Measurements from ENCODE around the gene ISL1. TPM values are rescaled to one million over a fixed set of nuclear protein-coding genes. Genes with fewer than 3 reads are reported as not detected.
A peak's percentile ranks its signal among the peaks of the same experiment; 100 is the strongest.

The ISL1 gene
- polyA plus RNA-seq (2013, experiment 1 of 2; ENCODE audit: insufficient read length) = not detected
- not detected for polyA plus RNA-seq (2013, experiment 2 of 2; ENCODE audit: insufficient read length)

DNA sequence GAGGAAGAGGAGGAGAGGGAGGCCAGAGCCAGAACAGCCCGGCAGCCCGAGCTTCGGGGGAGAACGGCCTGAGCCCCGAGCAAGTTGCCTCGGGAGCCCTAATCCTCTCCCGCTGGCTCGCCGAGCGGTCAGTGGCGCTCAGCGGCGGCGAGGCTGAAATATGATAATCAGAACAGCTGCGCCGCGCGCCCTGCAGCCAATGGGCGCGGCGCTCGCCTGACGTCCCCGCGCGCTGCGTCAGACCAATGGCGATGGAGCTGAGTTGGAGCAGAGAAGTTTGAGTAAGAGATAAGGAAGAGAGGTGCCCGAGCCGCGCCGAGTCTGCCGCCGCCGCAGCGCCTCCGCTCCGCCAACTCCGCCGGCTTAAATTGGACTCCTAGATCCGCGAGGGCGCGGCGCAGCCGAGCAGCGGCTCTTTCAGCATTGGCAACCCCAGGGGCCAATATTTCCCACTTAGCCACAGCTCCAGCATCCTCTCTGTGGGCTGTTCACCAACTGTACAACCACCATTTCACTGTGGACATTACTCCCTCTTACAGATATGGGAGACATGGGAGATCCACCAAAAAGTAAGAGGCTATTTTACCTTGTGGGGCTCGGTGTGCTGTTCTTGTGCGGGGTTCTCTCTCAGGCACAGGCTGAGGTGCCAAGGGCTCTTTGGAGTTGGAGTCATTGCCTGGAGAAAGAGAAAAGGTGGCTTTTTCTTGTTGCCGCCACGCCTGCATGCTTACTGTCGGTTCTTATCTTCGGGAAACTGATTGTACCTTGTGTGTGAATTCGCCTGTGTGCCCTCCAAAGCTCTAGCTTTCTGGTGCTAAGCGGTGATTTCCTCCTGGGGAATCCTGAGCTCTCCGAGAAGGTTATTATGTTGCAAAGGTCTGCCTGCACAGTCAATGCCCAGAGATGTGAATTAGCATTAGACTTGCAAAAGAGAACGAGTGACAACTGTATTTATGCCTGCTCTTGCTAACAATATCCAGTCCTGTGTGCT, at the start of gene ISL1:
Gene ISL1, plus strand, starts transcription at position 318 of the 991 bp plus-strand sequence. Its CDS starts 224 bp downstream, at position 542.
- peak; percentile 42 for DNase-seq

DNA sequence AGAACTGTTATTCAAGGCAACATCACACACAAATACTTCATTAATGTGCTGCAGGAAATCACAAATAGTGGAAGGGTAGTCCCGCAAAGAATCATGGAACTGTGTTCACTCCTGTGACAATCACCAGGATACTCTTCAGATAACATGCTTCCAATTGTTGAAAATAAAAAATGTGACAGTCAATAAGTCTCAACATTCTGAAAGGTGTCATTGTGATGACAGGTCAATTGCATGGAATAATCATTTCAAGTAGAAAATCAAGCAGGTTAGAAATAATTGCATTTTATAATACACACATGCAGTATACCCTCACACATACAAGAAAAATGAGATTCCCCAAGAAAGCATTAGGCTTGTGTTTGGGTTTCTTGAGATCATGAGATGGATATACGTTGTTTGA, 46.4 kb upstream of the ISL1 start:
- no peak for DNase-seq

DNA sequence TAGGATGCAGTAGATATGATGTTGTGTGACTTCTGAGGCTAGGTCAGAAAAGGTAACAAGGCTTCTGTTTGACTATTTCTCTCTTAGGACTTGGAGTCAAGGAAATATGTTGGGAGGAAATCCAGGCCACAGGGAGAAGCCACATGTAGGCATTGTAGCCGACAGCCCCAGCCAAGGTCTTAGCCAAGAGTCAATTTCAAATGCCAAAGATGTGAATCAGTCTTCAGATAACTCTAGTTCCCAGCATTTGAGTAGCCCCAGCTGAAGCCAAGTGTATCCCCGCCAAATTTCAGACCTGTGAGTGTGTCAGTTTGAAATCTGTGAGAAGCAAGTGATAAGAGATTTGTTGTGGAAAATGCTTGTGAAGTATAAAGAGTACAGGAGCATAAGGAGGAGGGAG, 38.1 kb upstream of the ISL1 start:
- DNase-seq = no peak

DNA sequence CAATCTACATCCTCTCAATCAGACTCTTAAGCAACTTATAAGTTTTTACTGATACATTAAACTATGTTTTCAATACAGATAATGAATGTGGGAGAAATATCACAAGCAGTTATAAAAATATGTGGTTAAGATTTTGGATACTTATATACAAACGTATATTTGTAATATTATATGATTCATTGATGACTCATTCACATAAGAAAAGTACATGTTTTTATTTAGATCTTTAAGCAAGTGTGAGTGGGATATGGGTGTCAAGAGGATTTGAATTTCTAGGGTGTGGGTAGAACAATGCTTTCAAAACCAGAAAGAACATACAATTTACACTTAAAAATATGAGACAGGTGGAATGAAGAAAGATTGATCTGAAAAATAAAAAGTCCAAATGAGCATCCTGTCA, 36.1 kb upstream of the ISL1 start:
- no peak for DNase-seq

DNA sequence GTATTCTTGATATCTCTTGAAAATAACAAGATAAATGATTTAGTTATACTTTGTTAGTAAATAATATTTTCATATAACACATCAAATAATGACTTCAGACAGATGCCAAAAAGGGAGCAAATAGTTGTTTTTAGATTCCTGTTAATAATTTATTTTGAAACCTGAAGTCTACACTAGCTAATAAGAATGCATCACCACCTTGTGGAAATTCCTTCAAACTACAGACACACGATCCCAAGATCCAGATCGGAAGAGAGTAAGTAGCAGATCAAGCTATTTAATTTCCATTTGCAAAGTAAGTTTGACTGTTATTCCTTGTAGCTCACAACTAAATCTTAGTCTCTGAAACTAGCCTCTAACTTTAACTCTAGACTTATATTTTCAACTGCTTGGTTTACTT, 35.5 kb upstream of the ISL1 start:
- DNase-seq = no peak

DNA sequence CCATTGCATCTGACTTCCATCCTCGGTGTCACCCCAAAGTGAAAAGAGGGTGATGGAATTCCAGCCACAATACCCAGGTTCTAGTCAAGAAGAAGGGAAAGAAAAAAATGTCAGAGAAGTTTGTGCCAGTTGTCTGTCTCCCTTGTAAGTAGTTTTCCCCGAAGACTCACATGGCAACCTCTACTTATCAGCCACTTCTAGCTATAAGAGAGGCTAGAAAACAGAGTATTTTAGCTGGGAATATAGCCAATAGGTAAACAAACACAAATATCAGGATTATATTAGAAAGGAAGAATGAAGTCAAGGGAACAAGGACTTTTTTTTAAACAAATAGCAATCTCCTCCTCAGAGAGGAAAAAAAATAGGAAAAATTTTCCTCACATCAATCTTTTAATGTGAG, 12.2 kb upstream of the ISL1 start:
- no peak for DNase-seq

DNA sequence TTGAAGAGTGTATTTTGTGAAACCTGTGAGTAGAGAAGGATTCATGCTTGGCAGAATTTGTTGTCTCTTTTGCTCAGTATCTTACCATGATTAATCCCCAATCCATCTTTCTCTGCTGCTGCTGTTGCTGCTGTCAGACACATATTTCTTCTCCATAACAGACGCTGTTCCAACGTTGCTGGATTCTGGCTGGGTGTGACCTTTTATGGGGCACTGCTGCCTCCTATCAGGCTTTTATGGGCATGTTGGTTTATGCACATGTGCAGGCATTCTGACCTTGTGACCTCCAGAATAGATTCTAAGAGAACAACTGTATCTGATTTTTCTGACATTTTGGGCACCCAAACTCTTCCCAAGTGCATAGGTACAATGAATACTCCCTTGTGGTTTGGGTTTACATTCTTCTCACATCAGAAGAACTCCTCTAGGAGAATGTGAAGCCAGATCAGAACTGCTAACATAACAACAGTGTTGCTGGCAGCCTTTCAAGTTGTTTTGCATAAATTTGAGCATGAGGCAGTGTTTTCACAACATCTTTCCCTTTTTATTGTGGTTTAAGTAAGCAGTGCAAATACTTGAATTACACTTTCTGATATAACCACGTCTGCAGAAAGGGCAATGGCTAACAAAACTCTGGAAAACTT, 9.2 kb upstream of the ISL1 start:
- no peak for DNase-seq

DNA sequence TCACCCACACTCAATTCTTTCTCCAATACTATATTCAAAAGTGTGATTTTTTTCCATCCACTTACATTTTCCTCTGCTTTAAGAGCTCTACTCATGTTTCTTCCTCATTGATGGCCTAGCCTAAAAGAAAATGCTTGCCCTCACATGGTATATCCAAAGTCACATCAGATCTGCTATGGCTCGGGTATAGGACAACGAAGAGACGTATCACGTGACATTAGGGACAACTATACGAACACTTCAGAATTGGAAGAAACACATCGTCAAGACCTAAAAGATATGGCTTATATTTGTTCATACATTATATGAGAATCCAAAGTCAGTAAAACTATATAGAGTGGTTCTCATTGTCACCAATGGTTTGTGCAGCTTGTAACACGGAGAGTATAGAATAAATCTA, 8.2 kb upstream of the ISL1 start:
- DNase-seq = no peak

DNA sequence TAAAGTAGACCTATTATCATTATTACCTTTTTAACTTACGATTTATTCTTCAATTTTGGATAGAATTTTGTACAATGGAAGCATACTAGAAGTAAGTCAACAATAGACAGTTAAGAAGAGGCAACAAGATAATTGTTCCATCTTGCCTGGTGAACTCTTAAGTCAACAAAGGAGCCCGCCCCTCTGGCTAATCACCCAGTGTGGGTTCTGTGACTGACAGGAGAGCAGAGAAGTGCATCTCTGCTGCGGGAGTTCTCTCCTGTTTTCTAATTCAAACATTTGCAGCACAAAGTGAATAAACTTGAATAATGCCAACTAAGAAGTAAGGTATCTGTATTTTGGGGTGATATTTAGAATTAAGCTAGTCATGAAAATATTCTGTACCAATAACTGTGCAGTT, 6.7 kb upstream of the ISL1 start:
- no peak for DNase-seq

DNA sequence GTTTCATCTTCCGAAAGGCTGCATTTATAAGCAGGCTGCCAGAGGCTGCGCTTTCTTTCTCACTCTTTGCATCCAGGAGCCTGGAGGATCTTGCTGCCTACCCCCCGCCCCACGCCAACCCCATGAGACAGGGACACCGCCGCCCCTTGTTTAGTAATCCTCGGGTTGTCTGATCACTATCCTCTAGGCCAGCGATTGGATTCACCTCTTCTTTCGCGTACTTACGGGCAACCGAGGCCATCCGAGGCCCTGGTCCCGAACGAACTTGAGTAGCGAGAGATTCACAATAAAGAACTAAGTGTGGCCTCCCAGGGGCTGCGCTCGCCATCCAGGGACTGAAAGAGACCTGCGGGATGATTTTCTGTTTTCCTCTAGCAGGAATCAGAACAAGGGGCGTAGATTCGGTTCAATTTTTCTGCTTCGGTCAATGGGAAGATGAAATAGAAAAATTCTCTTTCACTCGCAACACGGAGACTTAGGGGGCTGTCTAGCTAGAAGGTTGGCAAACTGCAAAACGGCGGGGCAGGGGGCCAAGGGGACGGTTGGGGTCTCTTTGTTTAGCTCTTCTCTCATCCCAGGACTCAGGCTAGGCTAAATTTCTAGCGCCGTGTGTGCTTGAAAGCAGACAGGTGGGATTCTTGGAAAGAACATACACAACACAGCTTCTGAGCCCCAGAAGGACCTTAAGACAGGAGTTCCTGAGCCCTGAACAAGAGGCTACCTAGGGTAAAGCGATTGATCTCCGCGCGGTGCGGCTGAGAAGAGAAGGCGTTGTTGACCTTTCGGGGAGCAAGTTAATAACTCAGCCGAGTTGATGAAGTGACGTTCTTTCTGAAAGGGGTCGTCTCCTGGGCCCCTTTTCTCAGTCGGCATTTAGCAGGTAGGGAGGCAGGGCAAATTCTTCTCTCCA, 5.8 kb upstream of the ISL1 start:
- DNase-seq = no peak

DNA sequence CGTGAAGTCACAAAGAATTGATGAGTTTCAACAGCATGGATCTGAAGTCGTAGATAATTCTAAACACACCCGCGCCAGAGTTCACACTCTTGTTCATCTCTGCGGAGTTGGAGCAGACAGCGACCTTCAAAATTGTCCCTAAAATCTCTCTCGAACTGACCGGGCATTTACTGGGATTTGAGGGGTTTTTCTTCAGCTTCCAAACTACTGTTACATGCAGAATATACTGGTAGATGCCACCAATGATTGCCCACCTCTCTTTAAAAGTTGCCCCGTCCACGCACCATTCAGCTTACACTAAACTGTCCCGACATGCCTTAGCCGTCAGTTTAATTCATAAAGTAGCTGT, 5.2 kb upstream of the ISL1 start:
- no peak for DNase-seq

DNA sequence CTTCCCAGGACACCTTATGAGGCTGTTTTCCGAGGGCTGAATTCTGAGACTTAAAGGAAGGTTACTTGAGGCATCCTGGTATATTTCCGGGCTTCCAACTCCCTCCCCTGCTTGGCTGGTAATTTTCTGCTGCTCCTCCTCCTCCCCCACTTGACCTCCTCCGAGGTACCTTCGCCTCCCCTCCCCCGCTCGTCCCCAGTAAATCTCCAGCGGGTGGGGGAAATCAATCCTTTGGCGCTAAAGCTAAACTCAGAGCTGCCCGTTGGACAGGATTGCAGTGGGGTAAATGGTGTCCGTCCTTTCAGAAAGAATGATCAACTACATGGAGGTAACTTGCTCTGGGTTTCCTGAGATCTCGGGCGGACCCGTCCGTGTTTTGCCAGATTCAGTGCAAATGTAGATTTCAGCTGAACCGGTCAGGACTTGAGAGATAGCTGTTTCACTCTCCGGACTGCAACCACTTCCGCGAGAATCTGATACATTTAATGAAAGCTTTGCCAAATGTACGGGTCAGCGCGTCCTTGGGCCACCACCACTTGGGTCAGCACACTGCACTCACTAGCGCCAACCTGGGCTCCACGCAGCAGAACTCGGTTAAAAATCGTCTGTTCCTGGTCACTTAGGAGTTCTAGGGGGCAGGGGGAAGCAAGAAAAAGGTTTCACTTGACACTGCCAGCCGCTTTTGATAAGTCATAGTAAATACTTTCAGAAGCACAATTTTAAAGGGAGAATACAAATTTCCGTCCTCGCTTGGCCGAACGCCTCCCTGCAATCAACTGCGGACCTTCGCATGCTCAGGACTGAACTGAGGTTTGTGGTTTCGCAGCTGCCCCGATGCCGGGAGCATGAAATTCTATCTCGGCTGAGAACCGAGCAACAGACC, 4.6 kb upstream of the ISL1 start:
- DNase-seq = no peak

DNA sequence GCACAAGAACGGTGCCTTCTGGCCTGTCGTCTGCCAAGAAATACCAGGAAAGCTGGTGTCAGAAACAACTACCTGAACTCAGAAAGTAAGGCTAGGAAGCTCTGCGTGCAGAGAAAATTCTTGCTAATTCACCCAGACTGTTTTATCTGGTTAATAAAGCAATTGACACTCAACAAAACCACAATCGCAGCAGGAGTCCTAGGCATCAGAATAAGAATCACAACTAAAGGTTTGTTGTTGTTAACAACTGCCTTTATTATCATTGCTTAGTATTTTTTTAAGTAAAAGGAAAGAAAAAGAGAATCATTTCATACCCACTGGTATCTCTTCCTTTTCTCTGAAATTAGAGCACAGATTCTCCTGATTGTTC, 3.9 kb upstream of the ISL1 start:
- DNase-seq = no peak

DNA sequence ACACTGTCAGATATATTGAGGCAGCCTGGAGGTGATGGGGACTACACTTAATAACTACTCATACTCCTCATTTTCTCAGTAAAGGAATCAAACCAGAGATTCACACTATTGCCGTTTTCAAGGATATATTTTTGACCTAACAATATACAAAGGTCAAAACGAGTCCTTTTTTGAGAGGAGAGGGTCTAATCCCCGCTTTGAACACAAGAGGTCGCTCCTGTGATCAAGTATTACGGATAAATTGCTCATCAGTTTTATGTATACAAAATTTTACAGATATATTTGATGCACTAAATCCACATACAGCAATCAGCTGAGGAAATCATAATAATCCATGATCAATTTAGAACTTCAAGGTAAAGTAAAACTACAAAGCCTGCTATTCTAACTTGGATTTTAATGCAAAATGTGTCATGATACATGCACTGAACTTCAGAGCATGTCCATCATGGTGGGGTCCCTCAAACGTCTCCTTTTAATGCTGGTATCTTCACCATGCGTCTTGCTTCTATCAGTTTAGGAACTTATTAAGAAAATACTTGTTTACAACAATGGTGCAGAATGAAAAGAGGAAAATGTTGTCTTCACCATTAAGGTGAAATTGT, 2.5 kb upstream of the ISL1 start:
- peak; percentile 4 for DNase-seq

DNA sequence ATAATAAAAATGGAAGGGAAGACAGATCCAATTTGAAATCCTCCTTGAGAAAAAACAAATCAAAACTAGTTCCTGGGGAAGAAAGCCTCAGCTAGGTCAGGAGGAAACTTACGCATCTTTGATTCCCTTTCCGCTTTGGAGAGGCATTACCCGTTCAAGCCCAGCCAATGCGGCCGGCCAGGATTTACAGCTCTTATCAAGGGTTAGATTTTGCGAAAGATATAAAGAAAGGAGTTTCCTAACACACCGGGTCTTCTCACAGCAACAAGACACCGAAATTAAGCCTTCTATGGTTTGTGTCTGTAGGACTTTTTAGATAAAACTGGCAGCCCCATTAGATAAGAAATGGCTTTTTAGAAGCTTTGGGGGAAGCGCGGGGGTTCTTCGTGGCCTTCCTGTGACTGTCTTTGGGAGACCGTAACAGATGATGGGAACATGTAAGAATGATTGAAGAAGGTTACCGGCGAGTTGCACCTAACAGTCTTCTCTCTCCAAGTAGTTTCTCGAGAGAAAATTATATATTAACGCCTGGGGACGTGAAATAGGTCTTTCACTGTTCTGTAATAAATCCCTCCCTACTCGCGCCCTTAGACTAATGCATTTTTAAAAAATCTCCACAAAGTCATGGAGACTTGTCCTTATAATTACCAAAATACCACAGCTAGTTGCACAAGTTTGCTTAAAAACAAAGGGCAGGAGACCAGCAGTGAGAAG, 1.3 kb upstream of the ISL1 start:
- no peak for DNase-seq

DNA sequence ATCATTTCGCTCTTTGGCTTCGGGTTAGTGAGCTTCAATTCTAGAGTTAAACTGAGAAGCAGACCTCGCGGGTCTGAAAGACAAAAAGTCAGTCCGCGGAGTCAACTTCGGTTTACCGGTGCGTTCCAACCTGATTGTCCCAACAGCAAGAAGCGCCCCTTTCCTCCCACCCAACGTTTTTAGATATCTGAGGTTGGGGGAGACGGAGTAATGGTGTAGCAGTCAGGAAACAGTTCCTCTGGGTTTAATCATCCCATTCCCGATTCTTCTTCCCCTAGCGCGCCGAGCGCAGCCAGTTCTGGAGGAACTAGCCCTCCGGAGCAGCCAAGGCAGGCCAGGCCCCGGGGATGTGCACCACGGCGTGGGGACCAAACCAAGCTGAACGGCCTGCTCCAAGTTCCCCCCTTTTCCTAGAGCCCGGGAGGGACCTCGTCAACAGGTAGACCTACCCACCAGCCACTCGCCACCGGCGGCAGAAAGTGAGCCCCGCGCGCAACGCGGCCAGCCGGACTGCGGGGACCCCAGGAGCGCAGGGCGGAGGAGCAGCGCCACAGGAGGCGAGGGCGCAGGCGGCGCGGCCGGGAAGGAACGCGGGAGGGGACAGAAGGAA, 622 bp upstream of the ISL1 start:
- DNase-seq = no peak

DNA sequence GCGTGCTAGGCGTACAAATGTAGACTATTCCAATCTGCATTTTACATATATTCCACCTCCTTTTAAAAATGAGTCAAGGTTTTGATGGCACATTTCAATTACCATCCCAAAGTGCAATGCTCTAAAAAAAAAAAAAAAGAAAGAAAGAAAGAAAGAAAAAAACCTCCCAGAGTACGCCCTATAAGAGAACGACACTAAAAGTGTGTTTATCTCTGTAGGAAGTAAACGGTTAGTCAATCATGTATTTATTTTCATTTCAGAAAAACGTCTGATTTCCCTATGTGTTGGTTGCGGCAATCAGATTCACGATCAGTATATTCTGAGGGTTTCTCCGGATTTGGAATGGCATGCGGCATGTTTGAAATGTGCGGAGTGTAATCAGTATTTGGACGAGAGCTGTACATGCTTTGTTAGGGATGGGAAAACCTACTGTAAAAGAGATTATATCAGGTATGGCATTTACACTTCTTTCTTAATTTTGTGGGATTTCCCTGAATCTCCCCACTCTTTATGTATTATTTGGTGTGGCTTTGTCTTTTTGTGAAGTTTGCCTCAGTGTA, 1.1 kb downstream of the ISL1 start:
- no peak for DNase-seq

DNA sequence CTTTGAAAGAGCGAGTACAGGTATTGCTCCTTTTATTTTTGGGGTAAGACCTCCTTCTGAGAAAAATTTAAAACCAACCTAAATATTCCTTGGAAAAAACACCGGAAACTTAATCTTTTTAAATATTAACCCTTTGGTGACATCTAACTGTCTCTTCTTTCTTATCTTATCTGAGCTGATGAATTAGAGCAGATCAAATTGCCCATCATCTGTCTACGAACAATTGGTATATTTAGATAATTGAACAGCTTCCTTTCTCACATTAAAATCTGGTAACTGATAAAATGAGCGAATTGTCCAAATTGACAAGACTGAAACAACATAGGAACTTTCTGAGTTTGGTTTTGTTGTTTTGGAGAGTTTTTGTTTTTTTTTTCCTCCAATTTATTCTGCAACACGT, 2.0 kb downstream of the ISL1 start:
- no peak for DNase-seq

DNA sequence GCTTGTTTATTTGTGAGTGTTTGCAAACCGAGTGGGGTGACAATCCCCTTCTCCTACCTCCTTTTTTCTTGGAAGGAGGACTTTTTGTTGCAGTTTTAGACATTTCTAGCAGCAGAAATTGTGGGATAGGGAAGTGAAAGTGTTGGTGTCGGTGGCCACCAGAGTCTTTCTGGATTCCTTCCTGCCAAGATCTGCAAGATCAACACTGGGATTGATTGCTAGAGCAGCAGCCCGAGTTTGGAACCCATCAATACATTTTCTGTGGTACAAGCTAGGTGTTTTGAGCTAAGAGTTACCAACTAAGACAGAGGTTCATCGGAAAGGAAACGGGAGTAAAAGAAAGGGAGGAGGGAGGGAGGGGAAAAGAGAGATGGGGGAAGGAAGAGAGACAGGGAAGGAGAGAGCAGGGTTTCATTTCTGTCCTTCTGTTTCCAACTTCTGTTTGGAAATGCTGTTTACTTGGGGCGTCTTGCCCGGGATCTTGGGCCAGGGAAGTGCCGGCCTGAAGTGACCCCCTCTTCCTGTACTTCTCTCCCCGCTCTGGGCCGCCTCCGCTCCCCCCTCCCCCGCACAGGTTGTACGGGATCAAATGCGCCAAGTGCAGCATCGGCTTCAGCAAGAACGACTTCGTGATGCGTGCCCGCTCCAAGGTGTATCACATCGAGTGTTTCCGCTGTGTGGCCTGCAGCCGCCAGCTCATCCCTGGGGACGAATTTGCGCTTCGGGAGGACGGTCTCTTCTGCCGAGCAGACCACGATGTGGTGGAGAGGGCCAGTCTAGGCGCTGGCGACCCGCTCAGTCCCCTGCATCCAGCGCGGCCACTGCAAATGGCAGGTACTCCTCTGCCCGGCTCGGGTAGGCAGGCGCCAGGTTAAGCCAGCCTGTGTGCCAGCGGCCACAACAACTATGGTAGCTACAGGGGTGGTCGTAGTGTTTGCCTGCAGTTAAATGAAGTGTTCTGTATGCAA, 4.0 kb downstream of the ISL1 start:
- DNase-seq = no peak
